Stimulated activated CD8-positive, alpha-beta memory T cell treated with anti-CD3 and anti-CD28 coated beads, Interleukin-4, amount 100 ng/mL, for 4 hours (primary cell): ENCODE results near the gene IFT27.

Source experiments
- DNase-seq, 2 donors: peaks; one replicate each; pipeline ENCODE4 v3.0.0-alpha.2; 2020; ENCODE audit warnings: low read depth in 2 of 2, low spot score in 1 of 2

The IFT27 gene

GRCh38 chr22:36775964-36776669, at the start of gene IFT27:
Gene IFT27 (minus strand): TSS chr22:36776119. CDS start chr22:36775707, 412 bp downstream.
- peak; percentile 93 to 96 for DNase-seq

- no peak for DNase-seq
Observed at GRCh38 chr22:36824655-36825054, 48.7 kb upstream of the IFT27 start.

- no peak for DNase-seq
Observed at GRCh38 chr22:36823186-36823839, 47.4 kb upstream of the IFT27 start.

- DNase-seq, result no peak
Observed at GRCh38 chr22:36822581-36822980, 46.7 kb upstream of the IFT27 start.

- DNase-seq, result no peak
Observed at GRCh38 chr22:36819112-36819511, 43.2 kb upstream of the IFT27 start.

GRCh38 chr22:36818010-36818642, 42.2 kb upstream of the IFT27 start:
- no peak for DNase-seq

GRCh38 chr22:36817525-36817848, 41.6 kb upstream of the IFT27 start:
- no peak for DNase-seq

- no peak for DNase-seq
Observed at GRCh38 chr22:36816636-36817524, 41.0 kb upstream of the IFT27 start, which contains the start of gene PVALB. Gene PVALB (minus strand): TSS chr22:36817035. CDS start chr22:36817005, 30 bp downstream.

- DNase-seq, result no peak
Observed at GRCh38 chr22:36816339-36816635, 40.4 kb upstream of the IFT27 start.

- no peak for DNase-seq
Observed at GRCh38 chr22:36815558-36816338, 39.8 kb upstream of the IFT27 start.

GRCh38 chr22:36814801-36815200, 38.9 kb upstream of the IFT27 start:
- DNase-seq, result no peak

- no peak for DNase-seq
Observed at GRCh38 chr22:36811094-36811800, 35.3 kb upstream of the IFT27 start.

GRCh38 chr22:36809351-36809750, 33.4 kb upstream of the IFT27 start:
- DNase-seq, result no peak

GRCh38 chr22:36808721-36809344, 32.9 kb upstream of the IFT27 start:
- DNase-seq, result no peak

- no peak for DNase-seq
Observed at GRCh38 chr22:36807627-36808026, 31.7 kb upstream of the IFT27 start.

GRCh38 chr22:36806835-36807234, 30.9 kb upstream of the IFT27 start:
- DNase-seq, result no peak

GRCh38 chr22:36803358-36803757, 27.4 kb upstream of the IFT27 start:
- DNase-seq, result no peak

GRCh38 chr22:36798674-36799066, 22.8 kb upstream of the IFT27 start:
- no peak for DNase-seq

- DNase-seq, result no peak
Observed at GRCh38 chr22:36797911-36798673, 22.2 kb upstream of the IFT27 start.
